Testis (tissue), 2 donors: Measurements from ENCODE around the gene NLRP3.

Source experiments
- CTCF ChIP-seq, 3 experiments: fragments of 450-650 bp in 2 of 3; fragments of 200-600 bp in 1 of 3; sonication (generic) in 1 of 3; IDR thresholded peaks; one replicate each; pipeline ENCODE4 v1.5.1; 2016 to 2019; ENCODE audit warnings: antibody characterized with exemption in 3 of 3, mild to moderate bottlenecking in 2 of 3, moderate library complexity in 1 of 3
- POLR2A ChIP-seq: fragments of 450-650 bp; IDR thresholded peaks from one replicate; pipeline ENCODE4 v1.6.1; 2017; ENCODE audit warnings: antibody characterized with exemption, mild to moderate bottlenecking, moderate library complexity

GRCh38 chr1:247440001-247440620, 24.1 kb downstream of the NLRP3 start:
- no peak for TF ChIP-seq POLR2A
- no peak for TF ChIP-seq CTCF (IDR thresholded peaks at IDR 0.05)
